HEK293 (cell line): ENCODE data around the gene CASKIN2.

Experiments used
- ZFP41 ChIP-seq: fragments of 450-650 bp; formaldehyde crosslinking; IDR thresholded peaks from 2 replicates; pipeline ENCODE4 v1.5.1; 2016; ENCODE audit warnings: missing biosample characterization, missing genetic modification characterization, borderline replicate concordance
- ZNF114 ChIP-seq: fragments of 450-650 bp; formaldehyde crosslinking; IDR thresholded peaks from 2 replicates; pipeline ENCODE4 v1.5.0; 2017; ENCODE audit warnings: missing biosample characterization, missing genetic modification characterization
- TF ChIP-seq, protein P1 (sequence below): fragments of 450-650 bp; formaldehyde crosslinking; IDR thresholded peaks from 2 replicates; pipeline ENCODE4 v1.5.1; 2016; ENCODE audit warnings: missing biosample characterization, missing genetic modification characterization

- TF ChIP-seq ZNF114 (tag by site-specific recombination) = no peak
- TF ChIP-seq, protein P1, sequence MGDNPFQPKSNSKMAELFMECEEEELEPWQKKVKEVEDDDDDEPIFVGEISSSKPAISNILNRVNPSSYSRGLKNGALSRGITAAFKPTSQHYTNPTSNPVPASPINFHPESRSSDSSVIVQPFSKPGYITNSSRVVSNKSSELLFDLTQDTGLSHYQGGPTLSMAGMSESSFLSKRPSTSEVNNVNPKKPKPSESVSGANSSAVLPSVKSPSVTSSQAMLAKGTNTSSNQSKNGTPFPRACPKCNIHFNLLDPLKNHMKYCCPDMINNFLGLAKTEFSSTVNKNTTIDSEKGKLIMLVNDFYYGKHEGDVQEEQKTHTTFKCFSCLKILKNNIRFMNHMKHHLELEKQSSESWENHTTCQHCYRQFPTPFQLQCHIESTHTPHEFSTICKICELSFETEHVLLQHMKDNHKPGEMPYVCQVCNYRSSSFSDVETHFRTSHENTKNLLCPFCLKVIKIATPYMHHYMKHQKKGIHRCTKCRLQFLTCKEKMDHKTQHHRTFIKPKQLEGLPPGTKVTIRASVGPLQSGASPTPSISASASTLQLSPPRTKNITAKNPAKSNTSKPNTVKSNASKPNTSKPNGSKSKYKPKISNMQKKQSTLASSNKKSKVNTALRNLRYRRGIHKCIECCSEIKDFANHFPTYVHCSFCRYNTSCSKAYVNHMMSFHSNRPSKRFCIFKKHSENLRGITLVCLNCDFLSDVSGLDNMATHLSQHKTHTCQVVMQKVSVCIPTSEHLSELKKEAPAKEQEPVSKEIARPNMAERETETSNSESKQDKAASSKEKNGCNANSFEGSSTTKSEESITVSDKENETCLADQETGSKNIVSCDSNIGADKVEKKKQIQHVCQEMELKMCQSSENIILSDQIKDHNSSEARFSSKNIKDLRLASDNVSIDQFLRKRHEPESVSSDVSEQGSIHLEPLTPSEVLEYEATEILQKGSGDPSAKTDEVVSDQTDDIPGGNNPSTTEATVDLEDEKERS (tag by site-specific recombination) = no peak
- TF ChIP-seq ZFP41 (tag by site-specific recombination) = no peak
These were observed 38.4 kb downstream of the CASKIN2 start for GRCh38 chr17:75476752-75477489.
